Nephron progenitor cell (in vitro differentiated cells): ENCODE measurements around the gene PAPSS2.
"Not testable (repeated sequence)": the region's sequence is repeated elsewhere in the genome, so short reads cannot be mapped to it uniquely, and the experiment has no call there.

Experiments
- DNase-seq: peaks from one replicate; pipeline ENCODE4 v3.0.0; 2021
- H3K27ac Mint-ChIP-seq: 2 replicates; pipeline ENCODE4 v1.8.0; 2021; ENCODE audit warnings: mild to moderate bottlenecking, moderate library complexity, mixed read lengths
- H3K27me3 Mint-ChIP-seq: 2 replicates; pipeline ENCODE4 v1.8.0; 2021; ENCODE audit warnings: mild to moderate bottlenecking, low read depth, mixed read lengths; ENCODE audit not compliant: poor library complexity
- H3K36me3 Mint-ChIP-seq: 2 replicates; pipeline ENCODE4 v1.8.0; 2021; ENCODE audit warnings: low read depth, mixed read lengths
- H3K4me1 Mint-ChIP-seq: 2 replicates; pipeline ENCODE4 v1.8.0; 2021; ENCODE audit warnings: mixed read lengths
- H3K4me3 Mint-ChIP-seq: 2 replicates; pipeline ENCODE4 v1.8.0; 2021; ENCODE audit warnings: mild to moderate bottlenecking, moderate library complexity, mixed read lengths
- H3K9me3 Mint-ChIP-seq: 2 replicates; pipeline ENCODE4 v1.8.0; 2021; ENCODE audit warnings: mild to moderate bottlenecking, moderate library complexity, mixed read lengths
- CTCF ChIP-seq: fragments of 200-600 bp; sonication (generic); IDR thresholded peaks from 2 replicates; pipeline ENCODE4 v1.5.0; 2021; ENCODE audit warnings: antibody characterized with exemption

The PAPSS2 gene

GRCh38 chr10:87746911-87747310, 87.2 kb downstream of the PAPSS2 start:
- Mint-ChIP-seq H3K4me1 (no peaks in the 10 kb centered on the region), H3K27me3 (peaks cover 5% of the 10 kb centered on the region), H3K27ac (no peak overlapping the region), H3K9me3 (no peaks in the 10 kb centered on the region), H3K4me3 (no peak overlapping the region), H3K36me3 (no peaks in the 10 kb centered on the region)
- TF ChIP-seq CTCF = no peak
- DNase-seq = no peak

- H3K9me3 Mint-ChIP-seq, DNase-seq, H3K27me3 Mint-ChIP-seq, H3K27ac Mint-ChIP-seq, H3K36me3 Mint-ChIP-seq, H3K4me1 Mint-ChIP-seq, H3K4me3 Mint-ChIP-seq: not testable (repeated sequence)
Measured at GRCh38 chr10:87748244-87748643, 88.6 kb downstream of the PAPSS2 start.

- Mint-ChIP-seq H3K27ac (peak overlapping the region; percentile 68), H3K4me1 (no peaks in the 10 kb centered on the region), H3K9me3 (no peaks in the 10 kb centered on the region), H3K36me3 (peaks cover 17% of the 10 kb centered on the region), H3K4me3 (no peak overlapping the region), H3K27me3 (peaks cover 5% of the 10 kb centered on the region)
- no peak for TF ChIP-seq CTCF
- DNase-seq = no peak
Measured at GRCh38 chr10:87750001-87750671, 90.5 kb downstream of the PAPSS2 start.

DNA sequence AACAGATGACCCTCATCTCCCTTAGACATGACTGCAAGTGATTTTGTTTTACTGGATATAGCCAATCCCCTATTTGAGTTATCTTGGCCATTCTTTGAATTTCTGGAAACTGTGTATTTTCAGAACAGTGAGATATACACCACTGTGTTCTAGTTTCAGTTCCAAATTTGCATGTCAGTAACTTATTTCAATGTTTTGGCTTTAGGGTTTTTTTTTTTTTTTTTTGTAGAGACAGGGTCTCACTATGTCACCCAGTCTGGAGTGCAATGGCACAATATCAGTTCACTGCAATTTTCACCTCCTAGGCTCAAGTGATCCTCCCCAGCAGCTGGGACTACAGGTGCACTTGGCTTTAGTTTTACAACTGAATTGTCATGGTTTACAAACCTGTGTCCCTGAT, 91.1 kb downstream of the PAPSS2 start:
- no peaks in the 10 kb centered on the region for H3K9me3 Mint-ChIP-seq

GRCh38 chr10:87751274-87751673, 91.6 kb downstream of the PAPSS2 start:
- no peak for TF ChIP-seq CTCF
- Mint-ChIP-seq H3K27me3 (no peaks in the 10 kb centered on the region), H3K36me3 (peaks cover 24% of the 10 kb centered on the region), H3K9me3 (no peaks in the 10 kb centered on the region), H3K4me1 (no peaks in the 10 kb centered on the region), H3K27ac (no peak overlapping the region), H3K4me3 (no peak overlapping the region)
- DNase-seq = no peak

More for the DNA sequence above, 91.1 kb downstream of the PAPSS2 start:
- Mint-ChIP-seq H3K4me1 (no peaks in the 10 kb centered on the region), H3K27ac (no peak overlapping the region), H3K36me3 (peaks cover 19% of the 10 kb centered on the region), H3K27me3 (no peaks in the 10 kb centered on the region), H3K4me3 (no peak overlapping the region)
- no peak for TF ChIP-seq CTCF
- no peak for DNase-seq

- H3K9me3 Mint-ChIP-seq = no peaks in the 10 kb centered on the region
- TF ChIP-seq CTCF = no peak
Measured at GRCh38 chr10:87752566-87752965, 92.9 kb downstream of the PAPSS2 start.

More at GRCh38 chr10:87752566-87752965, 92.9 kb downstream of the PAPSS2 start:
- Mint-ChIP-seq H3K27ac (no peak overlapping the region), H3K4me3 (no peak overlapping the region), H3K36me3 (peaks cover 28% of the 10 kb centered on the region), H3K4me1 (no peaks in the 10 kb centered on the region), H3K27me3 (no peaks in the 10 kb centered on the region)
- DNase-seq = no peak
